Transverse colon (tissue), 4 donors: ENCODE results near the gene CAPN13.

Source experiments
- POLR2AphosphoS5 ChIP-seq, 3 donors: sonication (generic); formaldehyde crosslinking; IDR thresholded peaks; one replicate each; pipeline ENCODE4 v1.6.1; 2016; ENCODE audit warnings: antibody characterized with exemption in 3 of 3
- TF ChIP-seq, protein P1 (sequence below), 5 experiments: fragments of 200-600 bp in 3 of 5; fragments of 450-650 bp in 2 of 5; sonication (generic) in 3 of 5; IDR thresholded peaks; 1 replicate in 2 of 5; 2 replicates in 3 of 5; pipeline ENCODE4 v1.5.1; 2016 to 2017; ENCODE audit warnings: antibody characterized with exemption in 5 of 5, inconsistent platforms in 3 of 5, mild to moderate bottlenecking in 2 of 5, moderate library complexity in 1 of 5

DNA sequence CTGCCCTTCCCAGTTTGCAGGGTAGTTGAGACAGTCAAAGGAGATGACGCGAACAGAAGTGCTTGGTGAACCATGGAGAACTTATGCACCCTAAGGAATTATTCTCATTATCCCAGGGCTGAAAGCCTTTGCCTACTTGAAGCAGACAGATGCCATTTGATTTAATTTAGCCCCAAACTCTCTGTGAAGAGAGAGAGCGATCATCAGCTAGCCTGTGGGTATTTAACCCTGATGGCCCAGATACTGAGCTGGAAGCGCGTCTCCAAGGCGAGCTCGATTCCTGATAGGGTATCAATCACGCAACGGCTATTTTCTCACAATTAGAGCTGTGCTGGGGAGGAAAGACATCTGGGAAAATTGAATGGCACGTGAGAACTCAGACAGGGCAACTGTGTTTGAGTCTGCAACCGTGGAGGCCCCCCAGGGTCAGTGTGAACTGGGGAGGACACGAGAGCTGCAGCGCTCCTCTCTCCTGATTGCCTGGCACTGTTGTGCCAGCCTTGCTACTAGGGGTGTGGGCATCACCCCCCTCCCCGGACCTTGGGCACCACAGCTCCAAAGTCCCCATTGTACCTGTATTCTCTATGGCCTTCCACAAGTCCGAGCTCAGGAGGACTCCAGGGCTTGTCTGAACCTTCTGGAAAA is 73.2 kb downstream of the CAPN13 start:
- TF ChIP-seq POLR2AphosphoS5 (IDR thresholded peaks at IDR 0.05): no peak
- TF ChIP-seq, protein P1, sequence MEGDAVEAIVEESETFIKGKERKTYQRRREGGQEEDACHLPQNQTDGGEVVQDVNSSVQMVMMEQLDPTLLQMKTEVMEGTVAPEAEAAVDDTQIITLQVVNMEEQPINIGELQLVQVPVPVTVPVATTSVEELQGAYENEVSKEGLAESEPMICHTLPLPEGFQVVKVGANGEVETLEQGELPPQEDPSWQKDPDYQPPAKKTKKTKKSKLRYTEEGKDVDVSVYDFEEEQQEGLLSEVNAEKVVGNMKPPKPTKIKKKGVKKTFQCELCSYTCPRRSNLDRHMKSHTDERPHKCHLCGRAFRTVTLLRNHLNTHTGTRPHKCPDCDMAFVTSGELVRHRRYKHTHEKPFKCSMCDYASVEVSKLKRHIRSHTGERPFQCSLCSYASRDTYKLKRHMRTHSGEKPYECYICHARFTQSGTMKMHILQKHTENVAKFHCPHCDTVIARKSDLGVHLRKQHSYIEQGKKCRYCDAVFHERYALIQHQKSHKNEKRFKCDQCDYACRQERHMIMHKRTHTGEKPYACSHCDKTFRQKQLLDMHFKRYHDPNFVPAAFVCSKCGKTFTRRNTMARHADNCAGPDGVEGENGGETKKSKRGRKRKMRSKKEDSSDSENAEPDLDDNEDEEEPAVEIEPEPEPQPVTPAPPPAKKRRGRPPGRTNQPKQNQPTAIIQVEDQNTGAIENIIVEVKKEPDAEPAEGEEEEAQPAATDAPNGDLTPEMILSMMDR (IDR thresholded peaks at IDR 0.05): no peak
